ENCODE results near the gene KCNA1. TPM values are rescaled to one million over a fixed set of nuclear protein-coding genes. Genes with fewer than 3 reads are reported as not detected.

Gene KCNA1
- polyA plus RNA-seq, 1 donor (not counting 4 experiments of a cell fraction or from before 2014, with no cell fraction given), result not detected

- FAIRE-seq (peak; percentile 44), DNase-seq (ENCODE audit: low read depth, low spot score) (peak; percentile 26)
- Histone ChIP-seq H3K27me3 (ENCODE audit: control insufficient read depth, extremely low read depth, insufficient read depth, low read length) (no peaks in the 10 kb centered on the region), H3K79me2 (ENCODE audit: control insufficient read depth, insufficient read depth, low read length) (no peaks in the 10 kb centered on the region), H2AFZ (ENCODE audit: control insufficient read depth, low read length) (no peak overlapping the region), H3K27ac (ENCODE audit: control insufficient read depth, insufficient read depth, low read length) (no peak overlapping the region), H4K20me1 (ENCODE audit: control insufficient read depth, extremely low read depth, insufficient read depth, low read length) (no peaks in the 10 kb centered on the region), H3K4me3 (ENCODE audit: control insufficient read depth in 2 of 3, extremely low read depth in 1 of 3, insufficient read depth in 2 of 3, low read depth in 1 of 3, low read length in 3 of 3) (no peak overlapping the region), H3K4me1 (ENCODE audit: control insufficient read depth, extremely low read depth, insufficient read depth, low read length) (peaks cover 13% of the 10 kb centered on the region), H3K9me1 (ENCODE audit: control insufficient read depth, extremely low read depth, insufficient read depth, low read length) (no peaks in the 10 kb centered on the region), H3K36me3 (ENCODE audit: control insufficient read depth in 2 of 2, extremely low read depth in 1 of 2, insufficient read depth in 2 of 2, low read length in 2 of 2) (no peaks in the 10 kb centered on the region), H3K9ac (ENCODE audit: control insufficient read depth, extremely low read depth, insufficient read depth, low read length) (no peak overlapping the region), H3K4me2 (ENCODE audit: control insufficient read depth, extremely low read depth, insufficient read depth, low read depth, low read length) (no peak overlapping the region), H3K9me3 (ENCODE audit: control insufficient read depth, low read depth, low read length) (no peaks in the 10 kb centered on the region)
- TF ChIP-seq EZH2 (IDR thresholded peaks at IDR 0.05; ENCODE audit: low read length) (no peak), CTCF (optimal IDR thresholded peaks at IDR 0.05 in 1 of 3, IDR thresholded peaks at IDR 0.05 in 1 of 3, conservative IDR thresholded peaks at IDR 0.05 in 1 of 3; ENCODE audit: extremely low read depth in 1 of 3, insufficient read depth in 2 of 3, low read length in 3 of 3) (no peak)
- dilution Hi-C loops (cut with MboI; ENCODE audit: extremely low pct_ligation_motif_present, low sequenced_read_pairs), result no loop called here
Observed at GRCh38 chr12:4934407-4935035, 24.8 kb downstream of the KCNA1 start.

GRCh38 chr12:4938900-4939299, 29.2 kb downstream of the KCNA1 start:
- no peaks in the 10 kb centered on the region for H3K9me3 ChIP-seq (ENCODE audit: control insufficient read depth, low read depth, low read length)
- no peak overlapping the region for H3K4me3 ChIP-seq (ENCODE audit: control insufficient read depth in 2 of 3, extremely low read depth in 1 of 3, insufficient read depth in 2 of 3, low read depth in 1 of 3, low read length in 3 of 3)
- H3K27ac ChIP-seq (ENCODE audit: control insufficient read depth, insufficient read depth, low read length), result no peak overlapping the region
- H3K4me2 ChIP-seq (ENCODE audit: control insufficient read depth, extremely low read depth, insufficient read depth, low read depth, low read length), result no peak overlapping the region
- TF ChIP-seq EZH2 (IDR thresholded peaks at IDR 0.05; ENCODE audit: low read length) (no peak), CTCF (optimal IDR thresholded peaks at IDR 0.05 in 1 of 3, IDR thresholded peaks at IDR 0.05 in 1 of 3, conservative IDR thresholded peaks at IDR 0.05 in 1 of 3; ENCODE audit: extremely low read depth in 1 of 3, insufficient read depth in 2 of 3, low read length in 3 of 3) (no peak)
- peak; percentile 79 for FAIRE-seq
- H2AFZ ChIP-seq (ENCODE audit: control insufficient read depth, low read length), result no peak overlapping the region
- H4K20me1 ChIP-seq (ENCODE audit: control insufficient read depth, extremely low read depth, insufficient read depth, low read length), result no peaks in the 10 kb centered on the region
- DNase-seq (ENCODE audit: low read depth, low spot score), result peak; percentile 28
- H3K36me3 ChIP-seq (ENCODE audit: control insufficient read depth in 2 of 2, extremely low read depth in 1 of 2, insufficient read depth in 2 of 2, low read length in 2 of 2), result no peaks in the 10 kb centered on the region
- peaks cover 13% of the 10 kb centered on the region for H3K4me1 ChIP-seq (ENCODE audit: control insufficient read depth, extremely low read depth, insufficient read depth, low read length)
- dilution Hi-C loops (cut with MboI; ENCODE audit: extremely low pct_ligation_motif_present, low sequenced_read_pairs), result no loop called here
- H3K9ac ChIP-seq (ENCODE audit: control insufficient read depth, extremely low read depth, insufficient read depth, low read length), result no peak overlapping the region
- no peaks in the 10 kb centered on the region for H3K9me1 ChIP-seq (ENCODE audit: control insufficient read depth, extremely low read depth, insufficient read depth, low read length)
- H3K27me3 ChIP-seq (ENCODE audit: control insufficient read depth, extremely low read depth, insufficient read depth, low read length), result no peaks in the 10 kb centered on the region
- no peaks in the 10 kb centered on the region for H3K79me2 ChIP-seq (ENCODE audit: control insufficient read depth, insufficient read depth, low read length)
